Natural killer cell (primary cell): ENCODE data around the gene FEM1B. TPM values are rescaled to one million over a fixed set of nuclear protein-coding genes. Genes with fewer than 3 reads are reported as not detected.
A peak's percentile ranks its signal among the peaks of the same experiment; 100 is the strongest.

Experiments used
- ATAC-seq, 3 donors: fragments of 150-1000 bp in 2 of 3; fragments of 200-7000 bp in 1 of 3; cut with Tn5 transposase; 1 replicate in 1 of 3; 2 replicates in 2 of 3; pipeline ENCODE4 v1.10.0; 2021; ENCODE audit warnings: mild to moderate bottlenecking in 2 of 3, moderate library complexity in 2 of 3
- DNase-seq, 2 donors: peaks; one replicate each; pipeline versions ENCODE4 v3.0.0 to v3.0.0-alpha.2; 2013 to 2021; ENCODE audit warnings: mixed read lengths in 1 of 2
- H3K27ac ChIP-seq: one replicate; pipeline ENCODE4 v1.5.1; 2013; ENCODE audit warnings: mild to moderate bottlenecking, low read length
- H3K27me3 ChIP-seq: one replicate; pipeline ENCODE4 v1.6.1; 2013; ENCODE audit warnings: low read length; ENCODE audit not compliant: control insufficient read depth, insufficient read depth
- H3K36me3 ChIP-seq: one replicate; pipeline ENCODE4 v1.6.1; 2013; ENCODE audit warnings: low read length; ENCODE audit not compliant: control insufficient read depth, insufficient read depth
- H3K4me1 ChIP-seq: one replicate; pipeline ENCODE4 v1.6.1; 2013; ENCODE audit warnings: low read length; ENCODE audit not compliant: control insufficient read depth, insufficient read depth
- H3K4me3 ChIP-seq: one replicate; pipeline ENCODE4 v1.5.1; 2013; ENCODE audit warnings: low read length
- H3K9me3 ChIP-seq: one replicate; pipeline ENCODE4 v1.6.1; 2013; ENCODE audit warnings: low read length; ENCODE audit not compliant: control insufficient read depth, insufficient read depth
- H3K27ac Mint-ChIP-seq, 2 donors: one replicate each; pipeline ENCODE4 v1.8.0; 2022; ENCODE audit warnings: mild to moderate bottlenecking in 2 of 2, mixed read lengths in 2 of 2, moderate library complexity in 1 of 2
- H3K27me3 Mint-ChIP-seq, 2 donors: one replicate each; pipeline ENCODE4 v1.8.0; 2022; ENCODE audit warnings: low read depth in 2 of 2, mixed read lengths in 2 of 2
- H3K36me3 Mint-ChIP-seq: one replicate; pipeline ENCODE4 v1.8.0; 2022; ENCODE audit warnings: mixed read lengths
- H3K4me1 Mint-ChIP-seq, 2 donors: one replicate each; pipeline ENCODE4 v1.8.0; 2022; ENCODE audit warnings: mixed read lengths in 2 of 2
- H3K4me3 Mint-ChIP-seq: one replicate; pipeline ENCODE4 v1.8.0; 2022; ENCODE audit warnings: mild to moderate bottlenecking, moderate library complexity, mixed read lengths
- H3K9me3 Mint-ChIP-seq, 2 donors: one replicate each; pipeline ENCODE4 v1.8.0; 2022; ENCODE audit warnings: mixed read lengths in 2 of 2
- CTCF ChIP-seq: fragments of 200-600 bp; IDR thresholded peaks from one replicate; pipeline ENCODE4 v1.8.0; 2022; ENCODE audit warnings: antibody characterized with exemption
- WGBS: methylation state at CpG from one replicate; pipeline ENCODE4 v1.1.7; 2013; ENCODE audit warnings: missing lambda C conversion rate; ENCODE audit not compliant: insufficient coverage; 5-methylcytosine and 5-hydroxymethylcytosine counted together
- intact Hi-C: fragments of 100-400 bp; cut with micrococcal nuclease; formaldehyde crosslinking; loops from one replicate; pipeline ENCODE4 v1.14.2; 2022
- total RNA-seq, 4 donors: library from RNA; stranded (reverse); fragments of 120-200 nt in 1 of 4; gene quantifications; one replicate each; pipeline versions ENCODE4 v1.2.3 to v1.2.4, GENCODE V29; 2013 to 2022

FEM1B gene
- total RNA-seq, 3 donors from 2014 or later (not counting 1 experiment from before 2014, with no cell fraction given) = 57.4 to 73.5 (median 67.9) TPM

- no peaks in the 10 kb centered on the region for H3K4me1 ChIP-seq
- no CpG with 5 or more reads among the region's 3 CpGs for WGBS
- H3K9me3 ChIP-seq = no peaks in the 10 kb centered on the region
- Mint-ChIP-seq H3K27me3 (peaks cover 14 to 33% of the 10 kb centered on the region in 2 donors), H3K36me3 (peaks cover 9% of the 10 kb centered on the region), H3K9me3 (no peaks in the 10 kb centered on the region), H3K4me3 (no peak overlapping the region), H3K27ac (no peak overlapping the region), H3K4me1 (no peaks in the 10 kb centered on the region)
- DNase-seq (no peak), ATAC-seq (no peak)
- no peak overlapping the region for H3K4me3 ChIP-seq
- H3K27ac ChIP-seq = no peak overlapping the region
- no peaks in the 10 kb centered on the region for H3K27me3 ChIP-seq
- TF ChIP-seq CTCF = no peak
- intact Hi-C loops = no loop called here
- H3K36me3 ChIP-seq = no peaks in the 10 kb centered on the region
Observed at GRCh38 chr15:68249058-68249713, 28.4 kb upstream of the FEM1B start.

- DNase-seq (peak in 1 of 2 donors; percentile 77), ATAC-seq (peak; percentile 59 to 76 (median 68))
- Mint-ChIP-seq H3K27ac (no peak overlapping the region), H3K4me3 (no peak overlapping the region), H3K4me1 (peaks cover 0 to 5% of the 10 kb centered on the region in 2 donors), H3K9me3 (no peaks in the 10 kb centered on the region), H3K27me3 (peaks cover 21 to 27% of the 10 kb centered on the region in 2 donors), H3K36me3 (no peaks in the 10 kb centered on the region)
- peak; percentile 76 for TF ChIP-seq CTCF
- 50% methylated on average over 5 of the region's 7 CpGs for WGBS
- no peaks in the 10 kb centered on the region for H3K36me3 ChIP-seq
- peaks cover 10% of the 10 kb centered on the region for H3K4me1 ChIP-seq
- H3K9me3 ChIP-seq = no peaks in the 10 kb centered on the region
- peaks cover 4% of the 10 kb centered on the region for H3K27me3 ChIP-seq
- intact Hi-C loops = loop anchor here (1.0 kb wide), 1 partner anchor 130 kb away; no protein-coding TSS in a partner anchor
- no peak overlapping the region for H3K4me3 ChIP-seq
- H3K27ac ChIP-seq = no peak overlapping the region
Observed at GRCh38 chr15:68252925-68253534, 24.5 kb upstream of the FEM1B start.

GRCh38 chr15:68256675-68257450, 20.7 kb upstream of the FEM1B start:
- Mint-ChIP-seq H3K4me3 (peak overlapping the region; percentile 53), H3K36me3 (no peaks in the 10 kb centered on the region), H3K4me1 (peaks cover 0 to 5% of the 10 kb centered on the region in 2 donors), H3K27ac (peak overlapping the region in 1 of 2 donors; percentile 38), H3K9me3 (no peaks in the 10 kb centered on the region), H3K27me3 (peaks cover 12 to 15% of the 10 kb centered on the region in 2 donors)
- peak; percentile 53 to 70 (median 68) for ATAC-seq
- Histone ChIP-seq H3K27ac (no peak overlapping the region), H3K4me1 (peaks cover 10% of the 10 kb centered on the region), H3K9me3 (no peaks in the 10 kb centered on the region), H3K36me3 (no peaks in the 10 kb centered on the region), H3K27me3 (peaks cover 4% of the 10 kb centered on the region), H3K4me3 (peak overlapping the region; percentile 27)
- DNase-seq = peak in 1 of 2 donors; percentile 70
- TF ChIP-seq CTCF = no peak
- WGBS = 24% methylated on average over 55 of the region's 57 CpGs
- intact Hi-C loops = no loop called here
